GM12878 (cell line): ENCODE results near the gene PSMD1. TPM values are rescaled to one million over a fixed set of nuclear protein-coding genes. Genes with fewer than 3 reads are reported as not detected.
A peak's percentile ranks its signal among the peaks of the same experiment; 100 is the strongest.

Experiments used
- ATAC-seq: fragments of 200-7000 bp; cut with Tn5 transposase; 3 replicates; pipeline ENCODE4 v1.9.1; 2020; ENCODE audit warnings: mild to moderate bottlenecking, moderate library complexity
- BruUV-seq: library from RNA; stranded (reverse); fragments of 400-500 nt; replicated peaks from 2 replicates; lab custom pipeline; 2021; lab: Mats Ljungman, UMichigan
- CTCF ChIA-PET: fragments of 300-600 bp; sonication (Branson Sonifier 250); formaldehyde crosslinking; extraction: SDS; loops from one replicate; lab custom pipeline; 2021; ENCODE audit warnings: inconsistent platforms; lab: Yijun Ruan, JAX
- POLR2A ChIA-PET: fragments of 350-600 bp; formaldehyde crosslinking; extraction: SDS; loops from one replicate; lab custom pipeline; 2021; ENCODE audit warnings: inconsistent platforms; lab: Charles Lee
- RAD21 ChIA-PET: fragments of 300-600 bp; sonication (Branson Sonifier 250); formaldehyde crosslinking; loops from one replicate; lab custom pipeline; 2023; ENCODE audit warnings: antibody characterized with exemption; ENCODE audit not compliant: unreplicated experiment; lab: Charles Lee
- SMC1A ChIA-PET: fragments of 300-600 bp; sonication (Branson Sonifier 250); formaldehyde crosslinking; loops from one replicate; lab custom pipeline; 2023; ENCODE audit not compliant: unreplicated experiment, uncharacterized antibody; lab: Charles Lee
- DNase-seq: peaks from one replicate; pipeline ENCODE4 v3.0.0-alpha.2; 2011; ENCODE audit warnings: low read depth, low spot score
- FAIRE-seq: peaks from 3 replicates; lab custom pipeline; 2011; peaks lifted over from hg19 to GRCh38; lab: Jason Lieb, UNC
- H2AFZ ChIP-seq: 2 replicates; pipeline ENCODE4 v1.6.0; 2011; ENCODE audit warnings: low read depth, low read length, control low read depth; ENCODE audit not compliant: control insufficient read depth
- H3K27ac ChIP-seq: 2 replicates; pipeline ENCODE4 v1.5.1; 2011; ENCODE audit warnings: control low read depth; ENCODE audit not compliant: control insufficient read depth, insufficient read depth
- H3K27me3 ChIP-seq, 2 experiments: replicated peaks in 1 of 2; 2 replicates each; pipeline versions ENCODE4 v1.6.0 to v1.6.1; 2011; ENCODE audit warnings: low read length in 1 of 2; ENCODE audit not compliant: control insufficient read depth in 2 of 2, insufficient read depth in 2 of 2
- H3K36me3 ChIP-seq, 2 experiments: 2 replicates each; pipeline ENCODE4 v1.5.1; 2011; ENCODE audit warnings: low read length in 1 of 2; ENCODE audit not compliant: control insufficient read depth in 2 of 2, insufficient read depth in 2 of 2
- H3K4me1 ChIP-seq: 2 replicates; pipeline ENCODE4 v1.6.1; 2011; ENCODE audit warnings: mild to moderate bottlenecking, low read length, moderate library complexity, mixed read lengths; ENCODE audit not compliant: control insufficient read depth, insufficient read depth
- H3K4me2 ChIP-seq: 2 replicates; pipeline ENCODE4 v1.6.0; 2011; ENCODE audit warnings: control low read depth; ENCODE audit not compliant: control insufficient read depth, insufficient read depth
- H3K4me3 ChIP-seq: fragments of 200-600 bp; sonication (generic); 2 replicates; pipeline ENCODE4 v1.5.1; 2016
- H3K79me2 ChIP-seq: 2 replicates; pipeline ENCODE4 v1.6.0; 2011; ENCODE audit warnings: low read length; ENCODE audit not compliant: control insufficient read depth, insufficient read depth
- H3K9ac ChIP-seq: 2 replicates; pipeline ENCODE4 v1.8.0; 2011; ENCODE audit warnings: low read length, control low read depth, mixed read lengths; ENCODE audit not compliant: control insufficient read depth, insufficient read depth
- H3K9me3 ChIP-seq: replicated peaks from 3 replicates; pipeline ENCODE4 v1.5.1; 2011; ENCODE audit warnings: mild to moderate bottlenecking, low read length; ENCODE audit not compliant: control insufficient read depth, insufficient read depth
- H4K20me1 ChIP-seq: 2 replicates; pipeline ENCODE4 v1.6.0; 2011; ENCODE audit not compliant: control insufficient read depth, insufficient read depth
- CBFB ChIP-seq: IDR thresholded peaks from 2 replicates; pipeline ENCODE4 v1.6.1; 2016; ENCODE audit warnings: antibody characterized with exemption, low read depth
- CHD2 ChIP-seq: IDR thresholded peaks from 2 replicates; pipeline ENCODE4 v1.6.1; 2011; ENCODE audit warnings: low read depth, low read length, improper control_type of control experiment, borderline replicate concordance
- E4F1 ChIP-seq: fragments of 450-650 bp; IDR thresholded peaks from 2 replicates; pipeline ENCODE4 v1.6.1; 2018; ENCODE audit warnings: borderline replicate concordance, mild to moderate bottlenecking; ENCODE audit not compliant: partially characterized antibody
- IKZF1 ChIP-seq: fragments of 450-650 bp; conservative IDR thresholded peaks from 2 replicates; pipeline ENCODE4 v1.6.1; 2017; ENCODE audit warnings: antibody characterized with exemption, mild to moderate bottlenecking
- JUNB ChIP-seq: IDR thresholded peaks from 2 replicates; pipeline ENCODE4 v1.6.1; 2016; ENCODE audit warnings: antibody characterized with exemption, mild to moderate bottlenecking
- LARP7 ChIP-seq: fragments of 450-650 bp; IDR thresholded peaks from 2 replicates; pipeline ENCODE4 v1.6.1; 2017; ENCODE audit warnings: mild to moderate bottlenecking
- PAX5 ChIP-seq: IDR thresholded peaks from 2 replicates; pipeline ENCODE4 v1.6.1; 2011; ENCODE audit warnings: low read depth, low read length, borderline replicate concordance
- PAX8 ChIP-seq: fragments of 450-650 bp; IDR thresholded peaks from 2 replicates; pipeline ENCODE4 v1.6.1; 2017; ENCODE audit warnings: mild to moderate bottlenecking, moderate library complexity
- RAD51 ChIP-seq: fragments of 450-650 bp; IDR thresholded peaks from 2 replicates; pipeline ENCODE4 v1.6.1; 2016; ENCODE audit warnings: moderate library complexity, mild to moderate bottlenecking, inconsistent platforms
- RELB ChIP-seq: fragments of 450-650 bp; IDR thresholded peaks from 2 replicates; pipeline ENCODE4 v1.6.1; 2017; ENCODE audit warnings: low read depth, mild to moderate bottlenecking, moderate library complexity
- RUNX3 ChIP-seq: IDR thresholded peaks from 2 replicates; pipeline ENCODE4 v1.6.1; 2012; ENCODE audit warnings: low read length, inconsistent platforms
- SP1 ChIP-seq: IDR thresholded peaks from one replicate; pipeline ENCODE4 v1.6.1; 2011; ENCODE audit warnings: low read depth, low read length
- STAT1 ChIP-seq: fragments of 450-650 bp; conservative IDR thresholded peaks from 2 replicates; pipeline ENCODE4 v1.6.1; 2014; ENCODE audit warnings: antibody characterized with exemption, mild to moderate bottlenecking
- YY1 ChIP-seq: IDR thresholded peaks from 2 replicates; pipeline ENCODE4 v1.6.1; 2011; ENCODE audit warnings: low read depth, mild to moderate bottlenecking, low read length
- ZNF217 ChIP-seq: fragments of 450-650 bp; IDR thresholded peaks from 2 replicates; pipeline ENCODE4 v1.6.1; 2017; ENCODE audit warnings: antibody characterized with exemption, mild to moderate bottlenecking
- ZNF24 ChIP-seq: fragments of 450-650 bp; IDR thresholded peaks from 2 replicates; pipeline ENCODE4 v1.6.1; 2017; ENCODE audit warnings: antibody characterized with exemption, mild to moderate bottlenecking
- WGBS: methylation state at CpG from one replicate; pipeline ENCODE4 v1.1.6; 2016; ENCODE audit warnings: low lambda C conversion rate; ENCODE audit not compliant: insufficient replicate concordance, insufficient coverage; ENCODE audit errors: missing lambda C conversion rate; 5-methylcytosine and 5-hydroxymethylcytosine counted together
- in situ Hi-C: fragments of 300-500 bp; cut with MboI; formaldehyde crosslinking; loops from 9 replicates; pipeline ENCODE4 v1.14.3; 2018; ENCODE audit warnings: mixed read lengths
- intact Hi-C: fragments of 100-400 bp; cut with micrococcal nuclease; formaldehyde crosslinking; loops from one replicate; pipeline ENCODE4 v1.14.2; 2022; ENCODE audit not compliant: unreplicated experiment
- polyA plus RNA-seq, 11 experiments: library from polyadenylated mRNA; depleted of rRNA in 4 of 11; unstranded in 6 of 11; stranded (reverse) in 5 of 11; fragments of >200 nt; fragmentation: Nextera tagmentation in 4 of 11; fragmentation: Illumina TruSeq in 1 of 11; extraction: Ambion mirVana in 4 of 11; extraction: Trizol in 1 of 11; gene quantifications; 1 replicate in 1 of 11; 2 replicates in 10 of 11; pipeline versions ENCODE4 v1.2.1 to v1.2.3, GENCODE V29; 2011 to 2016; ENCODE audit warnings: inconsistent platforms in 2 of 11, missing spikeins in 2 of 11, low read depth in 1 of 11
- total RNA-seq, 4 experiments: library from RNA; depleted of rRNA in 3 of 4; stranded (reverse); fragments of >200 nt in 3 of 4; fragmentation: Illumina TruSeq in 1 of 4; extraction: Trizol in 1 of 4; gene quantifications; 2 replicates each; pipeline versions ENCODE4 v1.2.1 to v1.2.3, GENCODE V29; 2013 to 2021

PSMD1 gene
- total and polyA plus RNA-seq, 10 of the 15 experiments (the other 5 are each of a cell fraction or from before 2014, with no cell fraction given), result 87.4 to 220 (median 139) TPM

- Histone ChIP-seq H3K9me3 (no peaks in the 10 kb centered on the region), H2AFZ (no peak overlapping the region), H3K36me3 (peaks cover 0 to 5% of the 10 kb centered on the region in 2 experiments; a peak in 1 of 4 replicates), H3K27me3 (no peaks in the 10 kb centered on the region), H4K20me1 (no peaks in the 10 kb centered on the region), H3K27ac (no peak overlapping the region), H3K4me2 (no peak overlapping the region), H3K4me3 (no peak overlapping the region), H3K4me1 (peaks cover 8% of the 10 kb centered on the region; the same call in 1 of the 2 replicates), H3K79me2 (no peaks in the 10 kb centered on the region; the same call in 1 of the 2 replicates), H3K9ac (no peak overlapping the region)
- intact Hi-C loops (no loop called here), in situ Hi-C loops (no loop called here)
- BruUV-seq, result no TSS peak
- WGBS, result 0% methylated on average over 1 of the region's 1 CpG
- POLR2A ChIA-PET, result interaction anchor here (1.4 kb wide), 1 partner anchor 8 kb away, joined by 3 read pairs; no protein-coding TSS in a partner anchor
- CTCF ChIA-PET, result interaction anchor here (1.3 kb wide), 1 partner anchor 111 kb away, joined by 5 read pairs; no protein-coding TSS in a partner anchor
- SMC1A ChIA-PET, result interaction anchor here (2.1 kb wide), 1 partner anchor 13 kb away, joined by 6 read pairs; no protein-coding TSS in a partner anchor
- RAD21 ChIA-PET, result interaction anchor here (2.0 kb wide), 1 partner anchor 13 kb away, joined by 8 read pairs; no protein-coding TSS in a partner anchor
- DNase-seq (no peak), FAIRE-seq (no peak)
- TF ChIP-seq PAX5 (no peak), ZNF217 (no peak), RELB (no peak), CHD2 (no peak), RAD51 (no peak), ZNF24 (0 out of 2 replicates have a peak, but pooled peaks have one; percentile 50), E4F1 (no peak), STAT1 (no peak), SP1 (no peak), RUNX3 (no peak), JUNB (peak; percentile 68), YY1 (no peak), LARP7 (no peak), IKZF1 (no peak), PAX8 (no peak), CBFB (no peak)
- TF ChIP-seq, all 136 proteins: peak for 2
- ATAC-seq, result no peak
These were observed 60.5 kb downstream of the PSMD1 start for GRCh38 chr2:231117148-231117547.
